K562 (cell line): Measurements from ENCODE around the gene LY6G6F. TPM values are rescaled to one million over a fixed set of nuclear protein-coding genes. Genes with fewer than 3 reads are reported as not detected.

Source experiments
- BDP1 ChIP-seq: IDR thresholded peaks from 3 replicates; pipeline ENCODE4 v1.6.1; 2011; ENCODE audit not compliant: insufficient read length, insufficient read depth
- FOSL1 ChIP-seq: fragments of 200-800 bp; sonication (Bioruptor generic); conservative IDR thresholded peaks from 2 replicates; pipeline ENCODE4 v1.6.1; 2016; ENCODE audit warnings: missing genetic modification characterization, missing compliant biosample characterization
- ILK ChIP-seq: fragments of 450-650 bp; IDR thresholded peaks from 2 replicates; pipeline ENCODE4 v1.6.1; 2016; ENCODE audit warnings: missing genetic modification characterization, low read depth, mild to moderate bottlenecking, missing compliant biosample characterization, moderate library complexity, borderline replicate concordance
- KDM2B ChIP-seq: fragments of 250-450 bp; sonication (Bioruptor Pico); IDR thresholded peaks from 2 replicates; pipeline ENCODE4 v1.8.0; 2021; ENCODE audit warnings: mild to moderate bottlenecking, moderate library complexity
- MCM5 ChIP-seq: fragments of 450-650 bp; IDR thresholded peaks from 2 replicates; pipeline ENCODE4 v1.6.1; 2016; ENCODE audit warnings: low read depth
- MLLT1 ChIP-seq, 2 experiments: fragments of 450-650 bp; IDR thresholded peaks; 2 replicates each; pipeline ENCODE4 v1.6.1; 2016
- PRPF4 ChIP-seq: fragments of 200-400 bp; formaldehyde crosslinking; IDR thresholded peaks from one replicate; pipeline ENCODE4 v1.6.1; 2017; ENCODE audit warnings: low read length, low read depth, mild to moderate bottlenecking; ENCODE audit not compliant: insufficient read depth, poor library complexity, severe bottlenecking
- PYGO2 ChIP-seq: fragments of 450-650 bp; IDR thresholded peaks from 2 replicates; pipeline ENCODE4 v1.6.1; 2016; ENCODE audit warnings: mild to moderate bottlenecking, missing genetic modification characterization, moderate library complexity, missing compliant biosample characterization
- RNF219 ChIP-seq: fragments of 250-450 bp; sonication (Bioruptor Pico); IDR thresholded peaks from 2 replicates; pipeline ENCODE4 v1.5.0; 2022; ENCODE audit warnings: mild to moderate bottlenecking
- THRA ChIP-seq: fragments of 450-650 bp; IDR thresholded peaks from 2 replicates; pipeline ENCODE4 v1.6.1; 2017; ENCODE audit warnings: mild to moderate bottlenecking, moderate library complexity
- ZBTB34 ChIP-seq: fragments of 250-450 bp; sonication (Bioruptor Pico); IDR thresholded peaks from 2 replicates; pipeline ENCODE4 v1.8.0; 2021; ENCODE audit warnings: mild to moderate bottlenecking, moderate library complexity
- ZNF175 ChIP-seq: fragments of 200-800 bp; sonication (Bioruptor generic); IDR thresholded peaks from 2 replicates; pipeline ENCODE4 v1.6.1; 2016; ENCODE audit warnings: low read depth, mild to moderate bottlenecking, missing genetic modification characterization, missing compliant biosample characterization
- ZNF584 ChIP-seq: fragments of 200-800 bp; sonication (Bioruptor generic); IDR thresholded peaks from 2 replicates; pipeline ENCODE4 v1.6.1; 2016; ENCODE audit warnings: low read depth, mild to moderate bottlenecking, missing genetic modification characterization, missing compliant biosample characterization
- ZNF780A ChIP-seq: fragments of 250-450 bp; sonication (Bioruptor Pico); IDR thresholded peaks from 2 replicates; pipeline ENCODE4 v1.5.0; 2021; ENCODE audit warnings: mild to moderate bottlenecking
- polyA plus RNA-seq, 8 experiments: library from polyadenylated mRNA; depleted of rRNA in 4 of 8; stranded (reverse) in 5 of 8; unstranded in 3 of 8; fragments of >200 nt; fragmentation: Nextera tagmentation in 2 of 8; fragmentation: Illumina TruSeq in 1 of 8; extraction: Ambion mirVana in 2 of 8; extraction: Trizol in 1 of 8; gene quantifications; 2 replicates each; pipeline versions ENCODE4 v1.2.1 to v1.2.3, GENCODE V29; 2011 to 2014; ENCODE audit warnings: inconsistent platforms in 1 of 8, missing spikeins in 1 of 8
- total RNA-seq, 7 experiments: library from RNA; depleted of rRNA in 6 of 7; stranded (reverse); fragments of >200 nt in 6 of 7; fragmentation: Illumina TruSeq in 2 of 7; extraction: Trizol in 2 of 7; gene quantifications; 2 replicates each; pipeline versions ENCODE4 v1.2.1 to v1.2.3, GENCODE V29; 2011 to 2021; ENCODE audit warnings: low replicate concordance in 1 of 7
- TF ChIP-seq, protein P1 (sequence below): sonication (generic); formaldehyde crosslinking; IDR thresholded peaks from 2 replicates; pipeline ENCODE4 v1.8.0; 2022; ENCODE audit warnings: mild to moderate bottlenecking, missing genetic modification reagents
- TF ChIP-seq, protein P2 (sequence below): fragments of 450-650 bp; IDR thresholded peaks from 2 replicates; pipeline ENCODE4 v1.6.1; 2016

The LY6G6F gene
- total and polyA plus RNA-seq, 9 of the 15 experiments (the other 6 are each of a cell fraction or from before 2014, with no cell fraction given): 0.14 to 0.50 (median 0.28) TPM; not detected in 2

DNA sequence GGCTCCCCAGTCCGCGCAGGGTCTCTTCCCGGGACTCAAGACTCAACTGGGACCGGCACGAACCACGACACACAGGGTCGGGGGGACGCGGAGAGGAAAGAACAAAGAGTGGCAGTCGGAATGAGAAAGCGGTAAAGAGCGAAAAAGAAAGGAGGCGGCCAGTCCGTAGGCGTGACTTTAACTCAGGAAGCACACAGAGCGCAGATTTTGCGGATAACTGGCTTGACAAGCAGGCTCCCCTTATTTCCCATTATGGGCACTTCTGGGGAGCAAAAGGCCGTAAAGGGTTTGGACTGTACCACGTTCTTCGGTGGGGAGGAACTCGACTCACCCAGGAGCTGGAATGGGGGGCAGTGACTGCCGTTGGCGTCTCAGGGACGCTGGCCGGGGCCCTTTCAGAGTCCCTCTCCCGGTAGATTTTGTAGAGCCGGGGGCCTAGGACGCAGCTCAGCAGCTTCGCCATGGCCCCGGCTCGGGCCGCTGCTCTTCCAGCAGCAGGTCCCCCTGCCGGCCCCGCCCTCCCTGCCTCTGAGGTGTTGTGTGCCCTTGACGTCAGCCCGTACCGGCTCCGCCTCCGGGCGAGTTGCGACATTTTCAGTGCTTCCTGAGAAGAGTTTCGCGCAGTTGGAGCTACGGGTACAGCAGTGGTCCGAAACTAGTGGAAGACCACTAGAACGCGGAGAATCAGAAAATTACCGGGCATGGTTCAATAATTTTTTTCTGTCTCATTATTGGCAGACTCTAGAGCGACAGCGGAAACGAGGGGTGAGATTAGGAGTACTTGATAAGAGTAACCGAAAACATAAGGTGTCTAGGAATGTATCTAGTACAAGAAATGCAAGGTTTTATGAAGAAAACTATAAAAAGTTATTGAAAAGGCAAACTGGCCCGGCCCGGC, 3.6 kb upstream of the LY6G6F start, which contains the start of gene ABHD16A (continued):
- TF ChIP-seq PYGO2 (tag) (no peak), RNF219 (CRISPR knock-in tag) (no peak), ILK (tag) (no peak), PRPF4 (no peak), ZNF175 (CRISPR knock-in tag) (peak; percentile 78), MLLT1 (IDR thresholded peaks at IDR 0.05) (peak; percentile 66 to 95; a peak in 2 of 4 replicates), MCM5 (no peak), THRA (no peak), BDP1 (no peak), FOSL1 (tag) (peak; percentile 62; the same call in 1 of the 2 replicates), KDM2B (0 out of 2 replicates have a peak, but pooled peaks have one; percentile 9), ZNF584 (CRISPR knock-in tag) (no peak), ZNF780A (CRISPR knock-in tag) (no peak), ZBTB34 (CRISPR knock-in tag) (no peak)
- TF ChIP-seq, protein P1, sequence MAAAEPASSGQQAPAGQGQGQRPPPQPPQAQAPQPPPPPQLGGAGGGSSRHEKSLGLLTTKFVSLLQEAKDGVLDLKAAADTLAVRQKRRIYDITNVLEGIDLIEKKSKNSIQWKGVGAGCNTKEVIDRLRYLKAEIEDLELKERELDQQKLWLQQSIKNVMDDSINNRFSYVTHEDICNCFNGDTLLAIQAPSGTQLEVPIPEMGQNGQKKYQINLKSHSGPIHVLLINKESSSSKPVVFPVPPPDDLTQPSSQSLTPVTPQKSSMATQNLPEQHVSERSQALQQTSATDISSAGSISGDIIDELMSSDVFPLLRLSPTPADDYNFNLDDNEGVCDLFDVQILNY: 0 out of 2 replicates have a peak, but pooled peaks have one; percentile 55
- TF ChIP-seq, protein P2, sequence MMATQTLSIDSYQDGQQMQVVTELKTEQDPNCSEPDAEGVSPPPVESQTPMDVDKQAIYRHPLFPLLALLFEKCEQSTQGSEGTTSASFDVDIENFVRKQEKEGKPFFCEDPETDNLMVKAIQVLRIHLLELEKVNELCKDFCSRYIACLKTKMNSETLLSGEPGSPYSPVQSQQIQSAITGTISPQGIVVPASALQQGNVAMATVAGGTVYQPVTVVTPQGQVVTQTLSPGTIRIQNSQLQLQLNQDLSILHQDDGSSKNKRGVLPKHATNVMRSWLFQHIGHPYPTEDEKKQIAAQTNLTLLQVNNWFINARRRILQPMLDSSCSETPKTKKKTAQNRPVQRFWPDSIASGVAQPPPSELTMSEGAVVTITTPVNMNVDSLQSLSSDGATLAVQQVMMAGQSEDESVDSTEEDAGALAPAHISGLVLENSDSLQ: peak; percentile 65
